ENCODE data around the gene CTNNBIP1. TPM values are rescaled to one million over a fixed set of nuclear protein-coding genes. Genes with fewer than 3 reads are reported as not detected.

Gene CTNNBIP1
- polyA plus RNA-seq, 1 donor from 2014 or later = 69.3 TPM

- no peaks in the 10 kb centered on the region for H3F3A ChIP-seq (ENCODE audit: insufficient read depth, low read length, poor library complexity, severe bottlenecking)
- no peak overlapping the region for H3K4me2 ChIP-seq (ENCODE audit: low read length)
- H3K27me3 ChIP-seq (ENCODE audit: insufficient read depth, low read depth, low read length) = no peaks in the 10 kb centered on the region
- TF ChIP-seq TAF1 (IDR thresholded peaks at IDR 0.05; ENCODE audit: low read depth) = no peak
- TF ChIP-seq RAD21 (conservative IDR thresholded peaks at IDR 0.05) = no peak
- TF ChIP-seq EP300 (conservative IDR thresholded peaks at IDR 0.05; ENCODE audit: poor library complexity, severe bottlenecking) = no peak
- no peak for TF ChIP-seq MXI1 (conservative IDR thresholded peaks at IDR 0.05; ENCODE audit: poor library complexity, severe bottlenecking)
- no peak for TF ChIP-seq EZH2 (IDR thresholded peaks at IDR 0.05; ENCODE audit: borderline replicate concordance, insufficient read depth, low read length, poor library complexity, severe bottlenecking)
- no peak for TF ChIP-seq CTCF (IDR thresholded peaks at IDR 0.05; ENCODE audit: poor library complexity, severe bottlenecking)
- no peak for TF ChIP-seq POLR2AphosphoS5 (IDR thresholded peaks at IDR 0.05)
- TF ChIP-seq REST (IDR thresholded peaks at IDR 0.05; ENCODE audit: borderline replicate concordance) = no peak
- TF ChIP-seq SMC3 (conservative IDR thresholded peaks at IDR 0.05; ENCODE audit: poor library complexity) = no peak
- no peak overlapping the region for H3K27ac ChIP-seq (ENCODE audit: low read length)
- no peaks in the 10 kb centered on the region for H3K79me2 ChIP-seq (replicated peaks; ENCODE audit: insufficient read depth, low read length)
- H3K9me2 ChIP-seq (ENCODE audit: insufficient read depth, low read length) = no peaks in the 10 kb centered on the region
- H4K20me1 ChIP-seq (ENCODE audit: insufficient read depth) = no peaks in the 10 kb centered on the region
- no peak overlapping the region for H3K9ac ChIP-seq (ENCODE audit: low read length)
- H3K4me3 ChIP-seq (ENCODE audit: low read length) = no peak overlapping the region
- no peak overlapping the region for H2AFZ ChIP-seq (ENCODE audit: low read depth, low read length)
- no peaks in the 10 kb centered on the region for H3K36me3 ChIP-seq (ENCODE audit: insufficient read depth, low read length)
- H3K9me3 ChIP-seq (ENCODE audit: low read length) = no peaks in the 10 kb centered on the region
Measured at GRCh38 chr1:9859281-9860014, 50.6 kb downstream of the CTNNBIP1 start.

GRCh38 chr1:9858293-9859035 lies 51.6 kb downstream of the CTNNBIP1 start:
- H3K4me2 ChIP-seq (ENCODE audit: low read length) = no peak overlapping the region
- H4K20me1 ChIP-seq (ENCODE audit: insufficient read depth) = no peaks in the 10 kb centered on the region
- no peaks in the 10 kb centered on the region for H3K9me3 ChIP-seq (ENCODE audit: low read length)
- no peak overlapping the region for H3K4me3 ChIP-seq (ENCODE audit: low read length)
- H3K27me3 ChIP-seq (ENCODE audit: insufficient read depth, low read depth, low read length) = no peaks in the 10 kb centered on the region
- no peaks in the 10 kb centered on the region for H3F3A ChIP-seq (ENCODE audit: insufficient read depth, low read length, poor library complexity, severe bottlenecking)
- no peaks in the 10 kb centered on the region for H3K9me2 ChIP-seq (ENCODE audit: insufficient read depth, low read length)
- TF ChIP-seq TAF1 (IDR thresholded peaks at IDR 0.05; ENCODE audit: low read depth) (no peak), CTCF (IDR thresholded peaks at IDR 0.05; ENCODE audit: poor library complexity, severe bottlenecking) (no peak), RAD21 (conservative IDR thresholded peaks at IDR 0.05) (no peak), REST (IDR thresholded peaks at IDR 0.05; ENCODE audit: borderline replicate concordance) (no peak), SMC3 (conservative IDR thresholded peaks at IDR 0.05; ENCODE audit: poor library complexity) (no peak), EZH2 (IDR thresholded peaks at IDR 0.05; ENCODE audit: borderline replicate concordance, insufficient read depth, low read length, poor library complexity, severe bottlenecking) (no peak), POLR2AphosphoS5 (IDR thresholded peaks at IDR 0.05) (no peak), MXI1 (conservative IDR thresholded peaks at IDR 0.05; ENCODE audit: poor library complexity, severe bottlenecking) (no peak), EP300 (conservative IDR thresholded peaks at IDR 0.05; ENCODE audit: poor library complexity, severe bottlenecking) (no peak)
- no peak overlapping the region for H2AFZ ChIP-seq (ENCODE audit: low read depth, low read length)
- no peaks in the 10 kb centered on the region for H3K36me3 ChIP-seq (ENCODE audit: insufficient read depth, low read length)
- no peak overlapping the region for H3K9ac ChIP-seq (ENCODE audit: low read length)
- no peaks in the 10 kb centered on the region for H3K79me2 ChIP-seq (replicated peaks; ENCODE audit: insufficient read depth, low read length)
- H3K27ac ChIP-seq (ENCODE audit: low read length) = no peak overlapping the region
